ENCODE results near the gene COL15A1. TPM values are rescaled to one million over a fixed set of nuclear protein-coding genes. Genes with fewer than 3 reads are reported as not detected.

COL15A1 gene
- total and polyA plus RNA-seq, 2 donors (not counting 1 experiment from before 2014, with no cell fraction given), result not detected

GRCh38 chr9:99116003-99116411 lies 172.3 kb downstream of the COL15A1 start:
- CTCF ChIA-PET, result no interaction called here
- H3K79me2 ChIP-seq (ENCODE audit: control insufficient read depth, insufficient read depth, low read length), result peaks cover 88% of the 10 kb centered on the region
- DNase-seq, result no peak

GRCh38 chr9:99118782-99119466 lies 175.2 kb downstream of the COL15A1 start:
- H3K9me3 ChIP-seq (ENCODE audit: control extremely low read depth in 1 of 3, control insufficient read depth in 2 of 3, insufficient read depth in 1 of 3, low read length in 2 of 3), result no peaks in the 10 kb centered on the region
- peak overlapping the region; percentile 88 for H3K27ac Mint-ChIP-seq
- peak; percentile 91 for ATAC-seq (ENCODE audit: low read depth)
- H2AFZ ChIP-seq (ENCODE audit: insufficient read depth, low read depth, low read length, poor library complexity, severe bottlenecking), result peak overlapping the region; percentile 40
- intact Hi-C loops (cut with micrococcal nuclease), result loop anchor here (1.0 to 2.0 kb wide), 3 partner anchors 11 to 16 kb away; no protein-coding TSS in a partner anchor
- H3K4me1 ChIP-seq (ENCODE audit: control insufficient read depth in 2 of 2, insufficient read depth in 2 of 2, low read length in 2 of 2), result peaks cover 36 to 43% of the 10 kb centered on the region in 2 donors
- peak overlapping the region; percentile 3 to 57 (median 45) for H3K4me3 ChIP-seq (ENCODE audit: control extremely low read depth in 1 of 5, extremely low read depth in 1 of 5, insufficient read depth in 1 of 5, low read depth in 2 of 5, low read length in 4 of 5)
- H3K79me2 ChIP-seq (ENCODE audit: control insufficient read depth, insufficient read depth, low read length), result peaks cover 95% of the 10 kb centered on the region
- H3K27me3 Mint-ChIP-seq, result no peaks in the 10 kb centered on the region
- DNase-seq, result peak; percentile 73
- peaks cover 3% of the 10 kb centered on the region for H4K20me1 ChIP-seq (ENCODE audit: control insufficient read depth, insufficient read depth, low read length, poor library complexity, severe bottlenecking)
- TF ChIP-seq CTCF (IDR thresholded peaks at IDR 0.05) (no peak), EZH2 (IDR thresholded peaks at IDR 0.05; ENCODE audit: borderline replicate concordance, insufficient read depth, low read depth, low read length, poor library complexity, severe bottlenecking) (no peak)
- ChIA-PET CTCF (interaction anchor here (0.6 to 2.0 kb wide), 10 partner anchors 9 to 121 kb away, joined by 3 to 10 read pairs (median 4); partner anchors contain the start of gene TGFBR1), POLR2A (interaction anchor here (0.8 kb wide), 1 partner anchor 59 kb away, joined by 3 read pairs; no protein-coding TSS in a partner anchor)
- peaks cover 71% of the 10 kb centered on the region for H3K4me1 Mint-ChIP-seq
- H3K27me3 ChIP-seq (replicated peaks in 1 of 4; ENCODE audit: control extremely low read depth in 1 of 4, control insufficient read depth in 3 of 4, insufficient read depth in 4 of 4, low read length in 3 of 4), result no peaks in the 10 kb centered on the region
- H3K27ac ChIP-seq (ENCODE audit: low read length in 2 of 2), result peak overlapping the region; percentile 21 to 73
- peak overlapping the region; percentile 63 for H3K9ac ChIP-seq (ENCODE audit: low read length)
- whole genome bisulfite sequencing (ENCODE audit: insufficient coverage), result 0% methylated on average over 2 of the region's 7 CpGs
- H3K9me3 Mint-ChIP-seq (ENCODE audit: insufficient read depth), result no peaks in the 10 kb centered on the region
- no peaks in the 10 kb centered on the region for H3K36me3 ChIP-seq (replicated peaks in 1 of 2; ENCODE audit: control extremely low read depth in 1 of 2, control insufficient read depth in 1 of 2, extremely low read depth in 1 of 2, insufficient read depth in 2 of 2, low read length in 1 of 2)
- H3K4me3 Mint-ChIP-seq, result peak overlapping the region; percentile 59
- H3K4me2 ChIP-seq (replicated peaks; ENCODE audit: low read depth, low read length, poor library complexity, severe bottlenecking), result peak overlapping the region; percentile 85

More at GRCh38 chr9:99116003-99116411, 172.3 kb downstream of the COL15A1 start:
- 100% methylated on average over 1 of the region's 3 CpGs for WGBS (ENCODE audit: insufficient coverage)
- no peak for ATAC-seq (ENCODE audit: low read depth)
- no peaks in the 10 kb centered on the region for H3K9me3 Mint-ChIP-seq (ENCODE audit: insufficient read depth)
- no peak overlapping the region for H3K4me3 Mint-ChIP-seq
- Histone ChIP-seq H2AFZ (ENCODE audit: insufficient read depth, low read depth, low read length, poor library complexity, severe bottlenecking) (no peak overlapping the region), H3K4me3 (ENCODE audit: control extremely low read depth in 1 of 5, extremely low read depth in 1 of 5, insufficient read depth in 1 of 5, low read depth in 2 of 5, low read length in 4 of 5) (no peak overlapping the region), H3K9ac (ENCODE audit: low read length) (no peak overlapping the region), H3K4me1 (ENCODE audit: control insufficient read depth in 2 of 2, insufficient read depth in 2 of 2, low read length in 2 of 2) (peaks cover 42 to 53% of the 10 kb centered on the region in 2 donors), H3K27ac (ENCODE audit: low read length in 2 of 2) (no peak overlapping the region), H4K20me1 (ENCODE audit: control insufficient read depth, insufficient read depth, low read length, poor library complexity, severe bottlenecking) (peaks cover 3% of the 10 kb centered on the region), H3K4me2 (replicated peaks; ENCODE audit: low read depth, low read length, poor library complexity, severe bottlenecking) (no peak overlapping the region), H3K36me3 (replicated peaks in 1 of 2; ENCODE audit: control extremely low read depth in 1 of 2, control insufficient read depth in 1 of 2, extremely low read depth in 1 of 2, insufficient read depth in 2 of 2, low read length in 1 of 2) (no peaks in the 10 kb centered on the region), H3K27me3 (replicated peaks in 1 of 4; ENCODE audit: control extremely low read depth in 1 of 4, control insufficient read depth in 3 of 4, insufficient read depth in 4 of 4, low read length in 3 of 4) (no peaks in the 10 kb centered on the region), H3K9me3 (ENCODE audit: control extremely low read depth in 1 of 3, control insufficient read depth in 2 of 3, insufficient read depth in 1 of 3, low read length in 2 of 3) (no peaks in the 10 kb centered on the region)
- H3K27ac Mint-ChIP-seq, result no peak overlapping the region
- TF ChIP-seq EZH2 (IDR thresholded peaks at IDR 0.05; ENCODE audit: borderline replicate concordance, insufficient read depth, low read depth, low read length, poor library complexity, severe bottlenecking), result no peak
- intact Hi-C loops (cut with micrococcal nuclease), result no loop called here
- peaks cover 73% of the 10 kb centered on the region for H3K4me1 Mint-ChIP-seq
- POLR2A ChIA-PET, result no interaction called here
- H3K27me3 Mint-ChIP-seq, result no peaks in the 10 kb centered on the region
